OCI-LY7 (cell line): ENCODE measurements around the gene PTPN9. TPM values are rescaled to one million over a fixed set of nuclear protein-coding genes. Genes with fewer than 3 reads are reported as not detected.
"Not testable (repeated sequence)": the region's sequence is repeated elsewhere in the genome, so short reads cannot be mapped to it uniquely, and the experiment has no call there.

Experiments used
- BruUV-seq: library from RNA; stranded (reverse); fragments of 400-500 nt; replicated peaks from 2 replicates; lab custom pipeline; 2021; lab: Mats Ljungman, UMichigan
- CTCF ChIA-PET: fragments of 300-600 bp; sonication (Branson Sonifier 250); formaldehyde crosslinking; loops from one replicate; lab custom pipeline; 2022; ENCODE audit warnings: antibody characterized with exemption; ENCODE audit not compliant: unreplicated experiment; lab: Charles Lee
- POLR2A ChIA-PET: fragments of 300-600 bp; sonication (Branson Sonifier 250); formaldehyde crosslinking; loops from one replicate; lab custom pipeline; 2022; ENCODE audit warnings: antibody characterized with exemption; lab: Charles Lee
- DNase-seq: peaks from one replicate; pipeline ENCODE4 v3.0.0-alpha.2; 2015; ENCODE audit warnings: low spot score
- H2AFZ ChIP-seq: fragments of 200-600 bp; sonication (generic), shearing (Covaris generic); 2 replicates; pipeline ENCODE4 v1.6.1; 2014; ENCODE audit warnings: mild to moderate bottlenecking, antibody characterized with exemption, low read length, moderate library complexity
- H3K27ac ChIP-seq: fragments of 200-600 bp; sonication (generic); 2 replicates; pipeline ENCODE4 v1.5.1; 2014; ENCODE audit warnings: mixed run types, low read depth, mild to moderate bottlenecking, moderate library complexity, low read length, inconsistent platforms; ENCODE audit not compliant: poor library complexity, severe bottlenecking
- H3K36me3 ChIP-seq: fragments of 200-600 bp; sonication (generic); 2 replicates; pipeline ENCODE4 v1.6.1; 2014; ENCODE audit warnings: mild to moderate bottlenecking, antibody characterized with exemption, low read length, moderate library complexity, mixed read lengths; ENCODE audit not compliant: insufficient read depth
- H3K4me1 ChIP-seq: fragments of 200-600 bp; sonication (generic); 2 replicates; pipeline ENCODE4 v1.5.1; 2014; ENCODE audit warnings: mild to moderate bottlenecking, low read length; ENCODE audit not compliant: insufficient read depth, poor library complexity, severe bottlenecking
- H3K4me2 ChIP-seq: fragments of 200-600 bp; sonication (generic); 2 replicates; pipeline ENCODE4 v1.6.1; 2014; ENCODE audit warnings: mild to moderate bottlenecking, low read length
- H3K4me3 ChIP-seq: fragments of 200-600 bp; sonication (generic); 2 replicates; pipeline ENCODE4 v1.5.1; 2014; ENCODE audit warnings: mild to moderate bottlenecking, low read depth, low read length; ENCODE audit not compliant: poor library complexity, severe bottlenecking
- H3K79me2 ChIP-seq: fragments of 200-600 bp; sonication (generic); 2 replicates; pipeline ENCODE4 v1.6.1; 2016; ENCODE audit warnings: low read depth, mild to moderate bottlenecking, low read length, moderate library complexity, mixed read lengths; ENCODE audit not compliant: insufficient read depth
- H3K9me2 ChIP-seq: fragments of 200-600 bp; sonication (generic); 2 replicates; pipeline ENCODE4 v1.6.1; 2016; ENCODE audit warnings: mild to moderate bottlenecking, low read length, mixed read lengths; ENCODE audit not compliant: insufficient read depth
- H3K9me3 ChIP-seq: fragments of 200-600 bp; sonication (generic); 2 replicates; pipeline ENCODE4 v1.6.1; 2014; ENCODE audit warnings: mild to moderate bottlenecking, mixed run types, low read length, mixed read lengths
- H4K20me1 ChIP-seq: fragments of 200-600 bp; sonication (generic); 2 replicates; pipeline ENCODE4 v1.6.1; 2014; ENCODE audit warnings: mild to moderate bottlenecking, antibody characterized with exemption, low read length, moderate library complexity, mixed read lengths; ENCODE audit not compliant: insufficient read depth
- CTCF ChIP-seq: fragments of 200-600 bp; sonication (generic); conservative IDR thresholded peaks from 2 replicates; pipeline ENCODE4 v1.5.1; 2014; ENCODE audit warnings: mild to moderate bottlenecking, antibody characterized with exemption, low read length, moderate library complexity, mixed read lengths
- EZH2phosphoT487 ChIP-seq: fragments of 200-600 bp; sonication (generic); IDR thresholded peaks from 2 replicates; pipeline ENCODE4 v1.6.1; 2018; ENCODE audit warnings: low read depth, borderline replicate concordance, mild to moderate bottlenecking, mixed run types, antibody characterized with exemption, low read length, moderate library complexity, mixed read lengths
- intact Hi-C: fragments of 100-400 bp; cut with micrococcal nuclease; formaldehyde crosslinking; loops from one replicate; pipeline ENCODE4 v1.10.0; 2022; ENCODE audit not compliant: unreplicated experiment
- total RNA-seq, 2 experiments: library from RNA; depleted of rRNA in 1 of 2; stranded (reverse); fragments of >200 nt in 1 of 2; shearing (Covaris generic) in 1 of 2; gene quantifications; 2 replicates each; pipeline ENCODE4 v1.2.3, GENCODE V29; 2014 to 2022

PTPN9 gene
- total RNA-seq, 2 experiments from 2014 or later: 16.5 to 38.5 TPM

DNA sequence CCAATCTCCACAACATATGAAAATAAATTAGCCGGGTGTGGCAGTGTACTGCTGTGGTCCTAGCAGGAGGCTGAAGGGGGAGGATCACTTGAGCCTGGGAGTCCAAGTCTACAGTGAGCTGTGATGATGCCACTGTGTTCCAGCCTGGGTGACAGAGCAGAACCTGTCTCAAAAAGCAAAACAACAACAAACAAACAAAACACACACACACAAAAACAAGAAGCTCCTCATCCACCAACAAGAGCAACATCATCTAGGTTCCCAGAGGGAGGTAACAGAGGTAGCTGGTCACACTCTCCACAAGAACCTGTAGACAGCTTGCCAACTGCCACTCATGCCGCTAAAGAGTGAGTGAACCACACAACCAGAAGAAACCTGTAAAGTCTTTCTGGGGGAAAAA lies 34.8 kb downstream of the PTPN9 start:
- intact Hi-C loops: no loop called here

DNA sequence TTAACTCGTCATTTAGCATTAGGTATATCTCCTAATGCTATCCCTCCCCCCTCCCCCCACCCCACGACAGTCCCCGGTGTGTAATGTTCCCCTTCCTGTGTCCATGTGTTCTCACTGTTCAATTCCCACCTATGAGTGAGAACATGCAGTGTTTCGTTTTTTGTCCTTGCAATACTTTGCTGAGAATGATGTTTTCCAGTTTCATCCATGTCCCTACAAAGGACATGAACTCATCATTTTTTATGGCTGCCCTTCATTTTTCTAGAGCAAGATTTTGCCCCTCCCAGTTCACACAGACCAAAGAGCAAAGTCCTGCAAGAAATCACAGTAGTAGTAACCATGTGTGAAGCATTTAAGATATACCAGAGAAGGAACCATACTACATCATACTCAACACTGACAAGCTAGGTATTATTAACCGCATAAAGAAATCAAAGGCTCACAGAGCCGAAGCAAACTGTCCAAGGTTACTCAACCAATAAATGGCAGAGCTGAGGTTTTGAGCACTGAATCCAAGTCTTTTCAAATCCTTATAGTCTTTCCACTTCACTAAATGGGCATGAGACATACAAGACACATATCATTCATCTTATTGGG lies 36.1 kb downstream of the PTPN9 start:
- CTCF ChIA-PET: not testable (repeated sequence)

More for the DNA sequence above, 34.8 kb downstream of the PTPN9 start:
- Histone ChIP-seq H3K4me1 (no peaks in the 10 kb centered on the region), H4K20me1 (no peaks in the 10 kb centered on the region), H2AFZ (no peak overlapping the region), H3K4me2 (no peak overlapping the region), H3K9me3 (no peaks in the 10 kb centered on the region), H3K4me3 (no peak overlapping the region), H3K79me2 (peaks cover 3% of the 10 kb centered on the region; the same call in 1 of the 2 replicates), H3K9me2 (no peaks in the 10 kb centered on the region), H3K27ac (no peak overlapping the region), H3K36me3 (no peaks in the 10 kb centered on the region; the same call in none of the 2 replicates)
- BruUV-seq: no TSS peak
- TF ChIP-seq CTCF (no peak), EZH2phosphoT487 (no peak)
- DNase-seq: no peak
- POLR2A ChIA-PET: no interaction called here
- CTCF ChIA-PET: no interaction called here

GRCh38 chr15:75542386-75542797 lies 36.7 kb downstream of the PTPN9 start:
- no peak for DNase-seq
- H3K4me3 ChIP-seq: no peak overlapping the region
- H3K9me2 ChIP-seq: no peaks in the 10 kb centered on the region
- ChIA-PET CTCF (no interaction called here), POLR2A (no interaction called here)
- no peak overlapping the region for H3K4me2 ChIP-seq
- no peaks in the 10 kb centered on the region for H3K79me2 ChIP-seq
- no peaks in the 10 kb centered on the region for H4K20me1 ChIP-seq
- no peak overlapping the region for H3K27ac ChIP-seq
- H3K36me3 ChIP-seq: peaks cover 2% of the 10 kb centered on the region
- H3K4me1 ChIP-seq: no peaks in the 10 kb centered on the region
- no peaks in the 10 kb centered on the region for H3K9me3 ChIP-seq
- TF ChIP-seq EZH2phosphoT487 (no peak), CTCF (no peak)
- H2AFZ ChIP-seq: no peak overlapping the region
- intact Hi-C loops: no loop called here
- BruUV-seq: no TSS peak

More for the DNA sequence above, 36.1 kb downstream of the PTPN9 start:
- H2AFZ ChIP-seq, H3K4me3 ChIP-seq, H4K20me1 ChIP-seq, H3K79me2 ChIP-seq, intact Hi-C loops, H3K9me2 ChIP-seq, H3K27ac ChIP-seq, H3K36me3 ChIP-seq, DNase-seq, H3K4me1 ChIP-seq, POLR2A ChIA-PET, H3K9me3 ChIP-seq, H3K4me2 ChIP-seq: not testable (repeated sequence)
- BruUV-seq: TSS peak; percentile 47
